Forelimb muscle (tissue), 1 donor: ENCODE results near the gene PAX8. TPM values are rescaled to one million over a fixed set of nuclear protein-coding genes. Genes with fewer than 3 reads are reported as not detected.

Source experiments
- DNase-seq: peaks from one replicate; pipeline ENCODE4 v3.0.0-alpha.2; 2013; ENCODE audit warnings: low read depth
- polyA plus RNA-seq: library from polyadenylated mRNA; unstranded; fragments of 120-200 nt; gene quantifications from one replicate; pipeline ENCODE4 v1.2.1, GENCODE V29; 2013; ENCODE audit not compliant: insufficient read length

The PAX8 gene
- polyA plus RNA-seq, 1 donor, result 1.9 TPM

DNA sequence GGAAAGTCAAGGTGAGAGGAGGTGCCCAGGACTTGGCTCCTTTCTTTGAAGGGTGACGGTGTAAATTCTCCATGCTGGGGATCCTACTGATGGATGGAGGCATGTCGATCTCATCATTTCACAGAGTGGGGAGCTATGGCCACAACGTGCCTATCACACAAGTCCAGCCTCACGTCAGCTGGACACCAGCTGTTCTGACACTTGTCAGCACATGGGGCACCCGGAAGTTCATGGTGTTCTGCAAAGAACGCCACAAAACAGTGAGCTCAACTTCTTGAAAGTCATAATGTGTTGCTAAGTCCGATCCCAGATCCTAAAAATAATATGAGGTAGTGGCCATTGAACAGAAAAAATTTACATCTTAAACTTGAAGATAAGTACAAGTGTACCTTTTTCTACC lies 12.3 kb downstream of the PAX8 start:
- no peak for DNase-seq

GRCh38 chr2:113264713-113265403 lies 13.9 kb downstream of the PAX8 start:
- DNase-seq, result no peak

GRCh38 chr2:113263546-113263945 lies 15.2 kb downstream of the PAX8 start:
- no peak for DNase-seq

DNA sequence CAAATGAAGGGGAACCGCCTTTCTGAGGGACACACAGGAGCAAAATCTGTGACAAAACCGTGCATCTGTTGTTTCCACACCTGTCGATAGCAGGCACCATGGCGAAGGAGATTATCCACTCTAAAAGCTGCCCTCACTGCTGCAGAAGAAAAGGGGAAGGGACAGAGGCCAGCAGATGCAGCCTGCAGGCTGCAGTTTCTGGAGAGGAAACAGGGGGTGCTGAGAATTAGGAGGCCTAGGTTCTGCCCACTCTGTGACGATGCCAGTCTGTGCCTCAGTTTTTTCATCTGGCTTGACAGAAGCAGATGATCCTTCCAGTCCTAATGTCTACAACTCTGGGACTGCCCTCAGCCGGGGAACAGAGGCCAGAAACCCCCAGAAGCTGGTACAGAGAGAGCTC lies 17.7 kb downstream of the PAX8 start:
- DNase-seq, result no peak

DNA sequence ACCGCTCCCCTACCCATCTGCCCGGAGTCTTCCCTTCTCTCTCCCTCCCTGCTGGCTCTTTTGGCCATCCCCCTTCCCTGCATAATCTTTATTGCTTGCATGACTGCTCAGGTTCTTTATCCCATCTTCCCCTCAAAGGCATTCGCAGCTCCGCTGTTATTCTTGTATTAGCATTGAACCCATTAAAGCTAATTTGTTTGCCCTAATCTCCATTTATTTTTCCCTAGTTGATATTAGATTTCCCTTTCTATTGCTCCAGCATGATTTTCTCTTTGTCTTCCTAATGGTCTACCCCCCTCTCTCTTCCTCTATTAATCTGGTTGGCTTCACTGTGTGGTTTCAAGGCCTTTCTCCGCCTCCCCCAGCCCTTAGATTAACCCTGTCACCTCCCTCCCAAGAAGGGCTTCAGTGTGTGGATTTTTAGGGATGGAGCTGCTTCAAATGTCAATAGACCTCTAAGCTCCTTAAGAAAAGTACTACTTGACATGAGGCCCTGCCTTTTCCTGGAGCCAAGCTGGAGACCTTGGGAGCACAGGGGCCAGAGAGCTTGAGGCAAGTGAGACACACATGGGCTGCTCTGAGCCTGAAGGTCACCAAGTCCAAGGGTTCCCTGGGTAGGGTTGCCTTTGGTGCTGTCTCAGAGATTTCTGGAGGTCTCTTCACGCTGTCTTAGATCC lies 20.1 kb downstream of the PAX8 start:
- no peak for DNase-seq

GRCh38 chr2:113257516-113258264 lies 21.0 kb downstream of the PAX8 start:
- no peak for DNase-seq

- no peak for DNase-seq
These were observed 23.3 kb downstream of the PAX8 start for GRCh38 chr2:113255140-113256070.

DNA sequence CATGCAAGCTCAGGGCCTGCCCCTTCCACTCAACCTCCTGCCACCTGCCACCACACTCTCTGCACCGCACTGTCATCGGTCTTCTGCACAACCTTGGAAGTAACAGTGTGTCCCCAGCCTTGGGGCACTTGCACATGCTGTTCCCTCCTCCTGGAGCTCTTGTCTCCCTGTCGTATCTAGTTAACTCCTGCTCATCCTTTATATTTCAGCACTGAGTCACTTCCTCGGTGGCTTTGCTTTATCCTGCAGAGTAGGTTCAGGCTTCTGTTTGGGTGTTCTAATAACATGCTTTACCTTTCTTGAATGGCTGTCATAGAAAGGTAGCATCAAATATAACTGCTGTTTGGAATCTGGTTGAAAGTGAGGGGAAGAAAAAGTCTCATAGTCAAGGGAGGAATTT lies 25.3 kb downstream of the PAX8 start:
- no peak for DNase-seq

DNA sequence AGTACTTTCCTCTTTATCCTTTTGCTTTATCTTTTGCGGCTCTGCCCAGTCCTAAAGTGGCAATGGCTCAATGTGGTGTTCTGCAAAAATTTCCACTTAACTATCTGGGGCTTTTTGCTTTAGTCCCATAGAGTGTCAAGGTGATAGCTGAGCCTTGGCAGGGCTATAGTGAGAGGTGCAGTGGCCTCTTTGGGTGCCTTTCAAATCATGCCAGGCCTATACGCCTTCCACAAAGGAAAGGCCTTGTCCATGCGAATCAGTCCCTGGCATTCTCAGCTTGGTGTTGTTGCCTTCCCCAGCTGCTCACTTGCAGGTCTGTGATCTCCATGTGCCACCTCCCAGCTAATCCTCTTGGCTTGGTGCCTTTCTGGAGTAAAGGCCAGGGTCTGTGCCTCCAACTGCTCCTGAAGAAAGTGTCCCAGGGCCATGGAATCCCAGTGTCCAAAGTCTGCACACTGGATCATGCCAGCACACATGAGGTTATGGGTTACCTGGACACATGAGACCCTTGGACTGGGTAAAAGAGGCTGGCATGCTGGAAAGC lies 26.6 kb downstream of the PAX8 start:
- DNase-seq, result no peak

- DNase-seq, result no peak
These were observed 27.6 kb downstream of the PAX8 start for GRCh38 chr2:113251118-113251517.

- no peak for DNase-seq
These were observed 29.5 kb downstream of the PAX8 start for GRCh38 chr2:113248997-113249770.

DNA sequence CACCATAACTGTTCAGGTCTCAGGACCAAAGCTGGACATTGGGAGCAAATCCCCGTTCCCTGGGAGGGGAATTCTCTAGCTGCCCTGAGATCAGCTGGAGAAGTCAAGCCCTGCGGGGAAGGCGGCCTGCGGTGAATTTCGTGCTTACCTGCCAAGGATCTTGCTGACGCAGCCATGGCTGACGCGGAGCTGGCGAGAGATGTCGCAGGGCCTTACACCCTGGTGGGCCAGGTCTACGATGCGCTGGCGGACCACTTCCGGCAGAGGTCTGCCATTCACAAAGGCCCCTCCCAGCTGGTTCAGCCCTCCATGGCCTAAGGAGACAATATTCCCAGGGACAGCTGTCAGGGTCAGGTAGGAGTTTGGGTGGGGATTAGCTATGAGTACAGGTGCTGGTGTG lies 32.1 kb downstream of the PAX8 start:
- no peak for DNase-seq

GRCh38 chr2:113245276-113245711 lies 33.4 kb downstream of the PAX8 start:
- DNase-seq, result no peak

DNA sequence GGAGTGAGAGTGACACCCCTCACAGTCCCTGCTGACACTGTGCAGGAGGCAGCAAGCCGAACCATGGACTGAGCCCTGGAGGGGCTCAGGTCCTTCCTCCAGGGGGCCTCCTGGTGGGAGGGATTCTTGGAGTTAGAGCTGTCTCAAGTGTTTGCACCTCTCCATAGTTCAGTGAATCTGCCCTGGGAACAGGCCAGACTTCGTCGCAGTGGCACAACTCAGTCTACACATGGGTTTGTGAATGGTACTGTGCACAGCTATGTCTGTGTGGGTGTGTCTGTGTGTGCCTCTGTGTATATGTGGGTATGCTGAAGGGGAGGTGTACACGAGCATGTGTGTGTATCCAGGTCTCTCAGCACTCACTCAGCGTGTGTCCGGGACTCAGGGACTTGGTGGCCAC lies 36.4 kb downstream of the PAX8 start:
- no peak for DNase-seq

- DNase-seq, result no peak
These were observed 37.5 kb downstream of the PAX8 start for GRCh38 chr2:113240915-113241911.

- peak; percentile 71 for DNase-seq
These were observed 38.4 kb downstream of the PAX8 start for GRCh38 chr2:113240150-113240914.

DNA sequence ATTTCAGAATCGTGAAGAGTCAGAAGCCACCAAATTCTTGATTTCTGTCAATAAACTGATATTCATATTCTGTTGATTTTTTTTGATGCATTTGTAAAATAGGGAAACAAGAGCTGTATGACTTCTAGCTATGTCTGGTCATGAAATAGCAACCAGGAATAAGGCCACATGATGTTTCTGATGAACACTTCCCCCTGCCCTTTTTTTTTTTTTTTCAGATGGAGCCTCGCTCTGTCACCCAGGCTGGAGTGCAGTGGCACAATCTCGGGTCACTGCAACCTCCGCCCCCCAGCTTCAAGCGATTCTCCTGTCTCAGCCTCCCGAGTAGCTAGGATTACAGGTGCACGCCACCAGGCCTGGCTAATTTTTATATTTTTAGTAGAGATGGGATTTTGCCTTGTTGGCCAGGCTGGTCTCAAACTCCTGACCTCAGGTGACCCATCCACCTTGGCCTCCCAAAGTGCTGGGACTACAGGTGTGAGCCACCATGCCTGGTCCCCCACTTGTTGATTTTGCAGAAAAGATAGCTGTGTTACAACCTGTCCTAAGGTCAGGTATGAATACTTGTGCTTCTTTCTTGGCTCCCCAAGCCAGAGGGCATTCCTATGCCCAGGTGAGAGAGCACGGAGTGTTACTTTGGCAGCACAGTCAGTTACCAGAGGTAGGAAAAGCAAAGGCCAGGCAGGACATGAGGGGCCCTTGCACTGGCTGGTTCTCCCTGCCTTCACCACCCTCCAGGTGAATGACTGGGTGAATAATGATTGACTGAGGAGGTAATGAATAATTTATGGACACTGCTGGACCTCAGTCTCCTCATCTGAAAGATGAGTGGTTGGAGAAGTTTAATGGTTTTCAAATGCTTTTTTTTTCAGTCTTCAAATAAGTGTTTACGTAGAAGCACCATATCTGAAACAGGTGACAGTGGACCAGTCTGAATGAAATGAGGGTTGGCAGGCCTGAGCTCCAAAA lies 39.6 kb downstream of the PAX8 start:
- no peak for DNase-seq
